Measurements from ENCODE around the gene TADA3.

The TADA3 gene

GRCh38 chr3:9768141-9768775 lies 24.0 kb downstream of the TADA3 start:
- no peaks in the 10 kb centered on the region for H3K79me2 ChIP-seq (ENCODE audit: insufficient read depth, low read length)
- DNase-seq (no peak), ATAC-seq (ENCODE audit: insufficient read depth, low read depth) (no peak)
- H3K4me1 ChIP-seq (ENCODE audit: insufficient read depth, low read length) = no peaks in the 10 kb centered on the region
- no peak overlapping the region for H3K27ac ChIP-seq (ENCODE audit: low read length)
- H3K36me3 ChIP-seq (ENCODE audit: insufficient read depth, low read length) = no peaks in the 10 kb centered on the region
- no peak overlapping the region for H3K4me2 ChIP-seq (ENCODE audit: insufficient read depth, low read length)
- no peaks in the 10 kb centered on the region for H3K9me3 ChIP-seq (ENCODE audit: insufficient read depth, low read length, severe bottlenecking)
- H3K4me3 ChIP-seq (ENCODE audit: low read depth in 1 of 2, low read length in 2 of 2) = no peak overlapping the region
- TF ChIP-seq, protein P1, sequence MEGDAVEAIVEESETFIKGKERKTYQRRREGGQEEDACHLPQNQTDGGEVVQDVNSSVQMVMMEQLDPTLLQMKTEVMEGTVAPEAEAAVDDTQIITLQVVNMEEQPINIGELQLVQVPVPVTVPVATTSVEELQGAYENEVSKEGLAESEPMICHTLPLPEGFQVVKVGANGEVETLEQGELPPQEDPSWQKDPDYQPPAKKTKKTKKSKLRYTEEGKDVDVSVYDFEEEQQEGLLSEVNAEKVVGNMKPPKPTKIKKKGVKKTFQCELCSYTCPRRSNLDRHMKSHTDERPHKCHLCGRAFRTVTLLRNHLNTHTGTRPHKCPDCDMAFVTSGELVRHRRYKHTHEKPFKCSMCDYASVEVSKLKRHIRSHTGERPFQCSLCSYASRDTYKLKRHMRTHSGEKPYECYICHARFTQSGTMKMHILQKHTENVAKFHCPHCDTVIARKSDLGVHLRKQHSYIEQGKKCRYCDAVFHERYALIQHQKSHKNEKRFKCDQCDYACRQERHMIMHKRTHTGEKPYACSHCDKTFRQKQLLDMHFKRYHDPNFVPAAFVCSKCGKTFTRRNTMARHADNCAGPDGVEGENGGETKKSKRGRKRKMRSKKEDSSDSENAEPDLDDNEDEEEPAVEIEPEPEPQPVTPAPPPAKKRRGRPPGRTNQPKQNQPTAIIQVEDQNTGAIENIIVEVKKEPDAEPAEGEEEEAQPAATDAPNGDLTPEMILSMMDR (IDR thresholded peaks at IDR 0.05; ENCODE audit: borderline replicate concordance, extremely low read depth, low read length, poor library complexity, severe bottlenecking) = no peak
- H3K9ac ChIP-seq (ENCODE audit: low read depth, low read length) = no peak overlapping the region
- H4K20me1 ChIP-seq (ENCODE audit: insufficient read depth, low read length) = 0 out of 2 replicates have a peak, but pooled peaks cover 7% of the 10 kb centered on the region
- no peaks in the 10 kb centered on the region for H3K27me3 ChIP-seq (ENCODE audit: insufficient read depth, low read length, poor library complexity)
- no peak overlapping the region for H2AFZ ChIP-seq (ENCODE audit: low read depth, low read length)

DNA sequence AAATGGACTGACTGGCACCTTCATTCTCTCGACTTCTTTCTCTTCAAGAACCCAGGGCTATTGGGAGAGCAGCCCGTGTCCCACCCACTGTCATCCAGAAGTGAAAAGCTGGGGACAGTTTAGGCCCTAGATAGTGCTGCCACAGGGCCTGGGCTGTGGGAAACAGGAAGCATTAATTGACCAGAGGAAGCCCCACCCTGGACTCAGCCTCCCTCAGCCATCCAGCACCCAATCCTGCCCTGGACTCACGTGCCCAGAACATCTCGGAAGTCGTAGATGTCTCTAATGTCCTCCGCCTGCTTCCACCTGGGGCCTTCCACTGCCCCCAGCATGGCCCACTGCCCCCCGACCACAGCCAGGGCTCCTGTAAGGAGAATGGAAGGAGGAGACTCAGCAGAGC lies 24.9 kb downstream of the TADA3 start:
- Histone ChIP-seq H3K79me2 (ENCODE audit: insufficient read depth, low read length) (no peaks in the 10 kb centered on the region), H3K36me3 (ENCODE audit: insufficient read depth, low read length) (no peaks in the 10 kb centered on the region), H3K9me3 (ENCODE audit: insufficient read depth, low read length, severe bottlenecking) (no peaks in the 10 kb centered on the region), H4K20me1 (ENCODE audit: insufficient read depth, low read length) (0 out of 2 replicates have a peak, but pooled peaks cover 7% of the 10 kb centered on the region), H3K9ac (ENCODE audit: low read depth, low read length) (no peak overlapping the region), H3K4me3 (ENCODE audit: low read depth in 1 of 2, low read length in 2 of 2) (no peak overlapping the region), H2AFZ (ENCODE audit: low read depth, low read length) (no peak overlapping the region), H3K4me1 (ENCODE audit: insufficient read depth, low read length) (no peaks in the 10 kb centered on the region), H3K27me3 (ENCODE audit: insufficient read depth, low read length, poor library complexity) (no peaks in the 10 kb centered on the region), H3K27ac (ENCODE audit: low read length) (no peak overlapping the region), H3K4me2 (ENCODE audit: insufficient read depth, low read length) (no peak overlapping the region)
- TF ChIP-seq, protein P1 (IDR thresholded peaks at IDR 0.05; ENCODE audit: borderline replicate concordance, extremely low read depth, low read length, poor library complexity, severe bottlenecking) = no peak
- no peak for TF ChIP-seq EZH2 (IDR thresholded peaks at IDR 0.05; ENCODE audit: borderline replicate concordance, low read depth, low read length, severe bottlenecking)
- no peak for DNase-seq
- ATAC-seq (ENCODE audit: insufficient read depth, low read depth) = no peak

- DNase-seq = no peak
Observed at GRCh38 chr3:9765865-9766264, 26.4 kb downstream of the TADA3 start.

DNA sequence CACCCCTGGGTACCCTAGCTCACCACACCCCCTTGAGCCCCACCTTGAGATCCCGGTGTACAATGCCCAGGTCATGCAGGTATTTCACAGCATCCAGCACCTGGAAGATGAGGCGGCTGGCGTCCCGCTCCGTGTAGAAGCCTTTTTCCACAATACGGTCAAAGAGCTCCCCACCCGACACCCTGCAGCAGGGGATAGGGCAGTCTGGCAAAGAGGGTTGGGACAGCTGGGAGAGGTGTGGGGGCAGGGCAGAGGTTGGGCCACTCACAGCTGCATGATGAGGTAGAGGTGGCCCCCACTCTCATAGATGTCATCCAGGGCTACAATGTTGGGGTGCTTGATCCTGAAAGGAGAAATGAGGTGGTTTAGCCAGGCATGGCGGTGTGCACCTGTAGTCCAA lies 29.4 kb downstream of the TADA3 start:
- Histone ChIP-seq H3K79me2 (ENCODE audit: insufficient read depth, low read length) (no peaks in the 10 kb centered on the region), H3K4me1 (ENCODE audit: insufficient read depth, low read length) (no peaks in the 10 kb centered on the region), H3K27me3 (ENCODE audit: insufficient read depth, low read length, poor library complexity) (no peaks in the 10 kb centered on the region), H3K9me3 (ENCODE audit: insufficient read depth, low read length, severe bottlenecking) (no peaks in the 10 kb centered on the region), H4K20me1 (ENCODE audit: insufficient read depth, low read length) (no peaks in the 10 kb centered on the region), H3K4me2 (ENCODE audit: insufficient read depth, low read length) (no peak overlapping the region), H3K36me3 (ENCODE audit: insufficient read depth, low read length) (no peaks in the 10 kb centered on the region), H2AFZ (ENCODE audit: low read depth, low read length) (no peak overlapping the region), H3K27ac (ENCODE audit: low read length) (no peak overlapping the region), H3K9ac (ENCODE audit: low read depth, low read length) (no peak overlapping the region), H3K4me3 (ENCODE audit: low read depth in 1 of 2, low read length in 2 of 2) (no peak overlapping the region)
- DNase-seq = no peak
- ATAC-seq (ENCODE audit: insufficient read depth, low read depth) = no peak
- no peak for TF ChIP-seq EZH2 (IDR thresholded peaks at IDR 0.05; ENCODE audit: borderline replicate concordance, low read depth, low read length, severe bottlenecking)
- TF ChIP-seq, protein P1 (IDR thresholded peaks at IDR 0.05; ENCODE audit: borderline replicate concordance, extremely low read depth, low read length, poor library complexity, severe bottlenecking) = no peak

More at GRCh38 chr3:9765865-9766264, 26.4 kb downstream of the TADA3 start:
- Histone ChIP-seq H3K27me3 (ENCODE audit: insufficient read depth, low read length, poor library complexity) (no peaks in the 10 kb centered on the region), H3K79me2 (ENCODE audit: insufficient read depth, low read length) (no peaks in the 10 kb centered on the region), H3K27ac (ENCODE audit: low read length) (no peak overlapping the region), H3K36me3 (ENCODE audit: insufficient read depth, low read length) (no peaks in the 10 kb centered on the region), H3K4me3 (ENCODE audit: low read depth in 1 of 2, low read length in 2 of 2) (no peak overlapping the region), H3K9ac (ENCODE audit: low read depth, low read length) (no peak overlapping the region), H2AFZ (ENCODE audit: low read depth, low read length) (no peak overlapping the region), H4K20me1 (ENCODE audit: insufficient read depth, low read length) (0 out of 2 replicates have a peak, but pooled peaks cover 7% of the 10 kb centered on the region), H3K4me1 (ENCODE audit: insufficient read depth, low read length) (no peaks in the 10 kb centered on the region), H3K9me3 (ENCODE audit: insufficient read depth, low read length, severe bottlenecking) (no peaks in the 10 kb centered on the region), H3K4me2 (ENCODE audit: insufficient read depth, low read length) (no peak overlapping the region)
- TF ChIP-seq EZH2 (IDR thresholded peaks at IDR 0.05; ENCODE audit: borderline replicate concordance, low read depth, low read length, severe bottlenecking) = no peak
- ATAC-seq (ENCODE audit: insufficient read depth, low read depth) = no peak
